Aorta (tissue), 5 donors: ENCODE measurements around the gene MS4A12. TPM values are rescaled to one million over a fixed set of nuclear protein-coding genes. Genes with fewer than 3 reads are reported as not detected.
A peak's percentile ranks its signal among the peaks of the same experiment; 100 is the strongest.

ENCODE experiments used
- ATAC-seq: fragments of 200-7000 bp; cut with Tn5 transposase; one replicate; pipeline ENCODE4 v1.9.1; 2022; ENCODE audit warnings: moderate library complexity; ENCODE audit not compliant: low FRiP score
- DNase-seq, 2 donors: peaks; one replicate each; pipeline ENCODE4 v3.0.0-alpha.2; 2020
- H3K27ac ChIP-seq, 2 donors: one replicate each; pipeline ENCODE4 v1.5.1; 2013; ENCODE audit warnings: low read length in 2 of 2, mild to moderate bottlenecking in 2 of 2, moderate library complexity in 2 of 2, control low read depth in 1 of 2, inconsistent platforms in 1 of 2, low read depth in 1 of 2
- H3K27me3 ChIP-seq, 2 donors: one replicate each; pipeline ENCODE4 v1.6.1; 2013; ENCODE audit warnings: control low read depth in 1 of 2, low read length in 1 of 2, mild to moderate bottlenecking in 1 of 2, moderate library complexity in 1 of 2; ENCODE audit not compliant: insufficient read depth in 2 of 2, control insufficient read depth in 1 of 2
- H3K36me3 ChIP-seq, 2 donors: one replicate each; pipeline ENCODE4 v1.6.1; 2013; ENCODE audit warnings: control low read depth in 1 of 2, low read length in 1 of 2, mild to moderate bottlenecking in 1 of 2; ENCODE audit not compliant: insufficient read depth in 2 of 2, control insufficient read depth in 1 of 2
- H3K4me1 ChIP-seq, 2 donors: one replicate each; pipeline ENCODE4 v1.6.1; 2013; ENCODE audit warnings: low read length in 2 of 2, control low read depth in 1 of 2, mild to moderate bottlenecking in 1 of 2, moderate library complexity in 1 of 2; ENCODE audit not compliant: insufficient read depth in 2 of 2, control insufficient read depth in 1 of 2
- H3K4me3 ChIP-seq, 2 donors: one replicate each; pipeline ENCODE4 v1.5.1; 2013; ENCODE audit warnings: low read length in 2 of 2, control low read depth in 1 of 2, mild to moderate bottlenecking in 1 of 2
- H3K9me3 ChIP-seq: one replicate; pipeline ENCODE4 v1.6.1; 2013; ENCODE audit warnings: mild to moderate bottlenecking, low read length; ENCODE audit not compliant: control insufficient read depth
- WGBS, 2 donors: extraction: QIAGEN DNeasy Blood & Tissue Kit; methylation state at CpG; one replicate each; pipeline ENCODE4 v1.1.7; 2013; 5-methylcytosine and 5-hydroxymethylcytosine counted together
- intact Hi-C, 2 donors: fragments of 100-400 bp; cut with DNase I; formaldehyde crosslinking; loops; one replicate each; pipeline versions ENCODE4 v1.14.2 to v1.15.0; 2022
- polyA plus RNA-seq, 2 donors: library from polyadenylated mRNA; stranded (reverse); fragments of 200-250 nt; gene quantifications; one replicate each; pipeline ENCODE4 v1.2.3, GENCODE V29; 2013
- total RNA-seq, 2 donors: library from RNA; stranded (reverse); fragmentation: NEBNext Ultra II Directional; extraction: Animal tissue kit (Norgen Biotek cat#: 25700); gene quantifications; one replicate each; pipeline ENCODE4 v1.2.1, GENCODE V29; 2021
- donor health status: healthy with polysubstance abuse.
- donor health status: Bipolar disorder and iron deficiency.
- donor health status: DM: no; HTN: no; CAD: no.
- donor health status: DM: no; HTN: no; CAD: no.
- donor health status: DM: yes; HTN: yes; CAD: no.

MS4A12 gene
- total and polyA plus RNA-seq, 4 donors, result 0.84 to 11.1 TPM; not detected in 2

DNA sequence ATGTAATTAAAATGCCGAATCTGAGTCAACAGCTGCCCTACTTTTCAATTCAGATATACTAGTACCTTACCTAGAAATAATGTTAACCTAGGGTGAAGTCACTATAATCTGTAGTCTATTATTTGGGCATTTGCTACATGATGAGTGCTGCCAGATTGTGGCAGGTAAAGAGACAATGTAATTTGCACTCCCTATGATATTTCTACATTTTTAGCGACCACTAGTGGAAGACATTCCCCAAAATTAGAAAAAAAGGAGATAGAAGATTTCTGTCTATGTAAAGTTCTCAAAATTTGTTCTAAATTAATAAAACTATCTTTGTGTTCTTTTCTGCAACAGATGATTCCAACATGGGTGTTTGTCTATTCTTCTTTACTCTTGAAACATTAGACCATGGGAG is 22.9 kb upstream of the MS4A12 start:
- H3K4me1 ChIP-seq, result no peaks in the 10 kb centered on the region
- 63 to 68% methylated on average over 2 of the region's 2 CpGs for WGBS, 2 donors
- H3K27ac ChIP-seq, result no peak overlapping the region
- DNase-seq (no peak), ATAC-seq (no peak)
- no peaks in the 10 kb centered on the region for H3K36me3 ChIP-seq
- H3K9me3 ChIP-seq, result no peaks in the 10 kb centered on the region
- H3K4me3 ChIP-seq, result no peak overlapping the region
- H3K27me3 ChIP-seq, result no peaks in the 10 kb centered on the region
- intact Hi-C loops, result no loop called here

DNA sequence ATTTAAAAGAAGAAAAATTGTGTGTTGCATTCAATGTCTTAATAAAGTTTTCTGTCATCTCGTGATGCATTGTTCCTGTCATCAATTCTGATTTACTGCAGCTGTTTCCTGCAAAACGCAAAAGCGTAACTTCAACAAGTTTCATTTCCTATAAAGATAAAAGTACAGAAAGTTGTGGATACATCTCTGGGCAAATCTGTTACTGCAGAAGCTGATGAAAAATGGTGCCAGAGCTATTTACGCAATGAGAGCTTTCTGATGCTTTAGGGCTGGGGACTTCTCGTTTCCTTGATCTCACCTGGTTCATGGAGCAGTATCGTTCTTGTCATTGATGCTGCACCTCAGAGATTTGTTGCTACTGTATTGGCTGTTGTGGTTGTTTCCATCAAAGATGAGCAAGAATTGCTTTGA is 15.5 kb upstream of the MS4A12 start:
- no peaks in the 10 kb centered on the region for H3K4me1 ChIP-seq
- H3K36me3 ChIP-seq, result no peaks in the 10 kb centered on the region
- no peaks in the 10 kb centered on the region for H3K27me3 ChIP-seq
- intact Hi-C loops, result no loop called here
- peaks cover 1% of the 10 kb centered on the region for H3K9me3 ChIP-seq
- no peak overlapping the region for H3K27ac ChIP-seq
- 51 to 53% methylated on average over 6 of the region's 6 CpGs for WGBS, 2 donors
- DNase-seq, result no peak
- no peak for ATAC-seq
- no peak overlapping the region for H3K4me3 ChIP-seq

DNA sequence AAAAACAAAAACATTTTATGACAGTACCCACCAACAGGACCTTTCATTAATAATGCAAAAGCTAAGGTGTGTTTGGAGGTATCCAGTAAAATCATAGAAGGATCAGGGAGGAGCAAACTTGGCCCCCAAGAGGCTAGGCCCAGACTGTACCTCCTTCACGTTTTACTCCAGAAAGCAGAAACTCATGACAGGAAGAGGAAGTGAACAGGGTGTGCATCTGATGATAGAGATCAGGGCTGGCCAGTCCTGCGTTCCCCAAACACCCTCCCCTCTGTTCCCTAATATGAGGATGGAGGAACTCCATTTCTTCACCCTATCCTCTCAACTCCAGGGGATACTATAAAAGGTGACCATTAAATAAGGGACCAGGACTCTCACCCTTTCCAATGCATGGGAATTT is 10.2 kb upstream of the MS4A12 start:
- no peak overlapping the region for H3K27ac ChIP-seq
- H3K9me3 ChIP-seq, result no peaks in the 10 kb centered on the region
- peak in 1 of 2 donors; percentile 47 for DNase-seq
- no peak overlapping the region for H3K4me3 ChIP-seq
- WGBS, 2 donors, result 59 to 60% methylated on average over 2 of the region's 2 CpGs
- intact Hi-C loops, result no loop called here
- no peaks in the 10 kb centered on the region for H3K27me3 ChIP-seq
- ATAC-seq, result no peak
- H3K36me3 ChIP-seq, result no peaks in the 10 kb centered on the region
- no peaks in the 10 kb centered on the region for H3K4me1 ChIP-seq

DNA sequence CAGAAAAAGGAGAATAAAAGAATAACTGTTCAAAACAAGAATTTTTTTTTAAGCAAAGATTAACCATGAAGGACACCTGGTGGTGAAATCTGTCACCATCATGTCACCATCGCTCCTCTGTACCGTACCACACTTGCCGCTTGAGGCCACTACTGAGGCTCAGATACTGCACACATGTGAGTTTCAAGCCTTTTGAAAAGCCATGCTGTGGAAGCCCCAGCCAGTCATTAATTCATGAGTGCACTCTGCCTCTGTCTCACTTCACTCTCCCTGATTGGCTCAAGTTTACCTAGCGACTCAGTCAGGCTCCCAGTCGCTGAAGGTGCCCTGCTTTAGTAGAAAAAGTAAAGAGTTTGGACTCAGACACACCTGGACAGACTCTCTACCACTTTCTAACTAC is 6.6 kb upstream of the MS4A12 start:
- intact Hi-C loops, result no loop called here
- ATAC-seq (no peak), DNase-seq (no peak)
- H3K27ac ChIP-seq, result no peak overlapping the region
- no peaks in the 10 kb centered on the region for H3K36me3 ChIP-seq
- H3K4me3 ChIP-seq, result no peak overlapping the region
- no peaks in the 10 kb centered on the region for H3K27me3 ChIP-seq
- no peaks in the 10 kb centered on the region for H3K4me1 ChIP-seq
- 61 to 67% methylated on average over 5 of the region's 5 CpGs for WGBS, 2 donors
- H3K9me3 ChIP-seq, result no peaks in the 10 kb centered on the region

DNA sequence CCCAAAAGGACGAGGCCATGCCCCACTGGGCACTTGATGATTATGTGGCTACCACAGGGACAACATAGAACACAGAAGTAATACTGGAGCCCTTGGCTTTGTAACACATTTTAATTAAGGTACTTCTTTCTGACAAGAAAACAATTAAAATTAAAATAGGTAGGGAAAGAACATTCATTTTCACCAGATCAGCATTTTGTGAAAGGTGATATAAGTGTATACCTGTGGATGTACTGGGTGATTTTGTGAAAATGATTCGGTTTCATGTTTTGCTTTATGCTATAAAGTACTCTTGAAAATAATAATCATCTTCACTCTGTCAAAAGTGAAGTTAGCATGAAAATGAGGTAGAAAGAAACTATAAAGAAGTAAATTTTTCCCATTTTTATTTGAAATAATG is 876 bp downstream of the MS4A12 start:
- Histone ChIP-seq H3K4me1 (no peaks in the 10 kb centered on the region), H3K4me3 (no peak overlapping the region), H3K27ac (no peak overlapping the region), H3K36me3 (no peaks in the 10 kb centered on the region), H3K9me3 (no peaks in the 10 kb centered on the region), H3K27me3 (no peaks in the 10 kb centered on the region)
- intact Hi-C loops, result no loop called here
- ATAC-seq (no peak), DNase-seq (no peak)
- 79 to 83% methylated on average over 2 of the region's 2 CpGs for WGBS, 2 donors

DNA sequence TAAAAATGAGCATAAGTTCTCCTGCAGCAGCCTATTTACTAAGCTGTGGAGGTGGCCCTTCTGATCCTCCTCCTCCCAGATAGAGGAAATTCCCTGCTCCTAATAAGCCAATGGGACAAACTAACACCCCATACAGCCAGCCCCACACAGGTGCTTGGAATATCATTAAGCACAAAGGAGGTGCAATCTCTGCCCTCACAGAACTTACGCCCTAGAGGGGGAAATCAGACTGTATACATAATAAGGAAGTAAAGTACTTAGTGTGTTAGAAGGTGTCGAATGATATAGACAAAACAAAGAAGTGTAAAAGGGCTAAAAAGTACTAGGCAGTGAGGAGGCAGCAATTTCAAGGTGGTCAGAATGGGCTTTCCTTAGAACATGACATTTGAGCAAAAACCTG is 5.8 kb downstream of the MS4A12 start:
- no peak for ATAC-seq
- no peaks in the 10 kb centered on the region for H3K27me3 ChIP-seq
- DNase-seq, result no peak
- H3K4me3 ChIP-seq, result no peak overlapping the region
- 79 to 83% methylated on average over 2 of the region's 2 CpGs for WGBS, 2 donors
- H3K27ac ChIP-seq, result no peak overlapping the region
- H3K4me1 ChIP-seq, result no peaks in the 10 kb centered on the region
- H3K9me3 ChIP-seq, result no peaks in the 10 kb centered on the region
- no peaks in the 10 kb centered on the region for H3K36me3 ChIP-seq
- intact Hi-C loops, result no loop called here

DNA sequence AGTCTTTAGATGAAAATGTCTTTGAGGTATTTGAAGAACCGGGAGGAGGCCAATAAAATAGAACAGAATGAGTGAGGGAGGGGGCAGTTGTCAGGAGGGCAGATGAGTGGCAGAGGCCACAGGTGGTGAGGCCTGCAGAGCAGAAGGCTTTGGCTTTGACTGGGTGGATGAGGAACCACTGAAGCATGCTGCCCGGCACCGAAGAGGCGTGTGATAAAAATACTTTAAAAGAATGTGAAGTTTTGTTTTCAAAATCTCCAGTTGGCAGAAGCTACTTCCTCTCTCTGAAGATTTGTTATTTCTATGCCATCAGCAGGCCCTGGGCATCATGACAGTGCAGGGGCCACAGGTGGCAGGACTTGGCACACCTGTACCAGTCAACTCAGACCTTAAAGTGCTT is 6.3 kb downstream of the MS4A12 start:
- DNase-seq (no peak), ATAC-seq (no peak)
- no peak overlapping the region for H3K27ac ChIP-seq
- 35 to 46% methylated on average over 4 of the region's 4 CpGs for WGBS, 2 donors
- H3K4me1 ChIP-seq, result no peaks in the 10 kb centered on the region
- no peak overlapping the region for H3K4me3 ChIP-seq
- H3K9me3 ChIP-seq, result no peaks in the 10 kb centered on the region
- intact Hi-C loops, result no loop called here
- no peaks in the 10 kb centered on the region for H3K27me3 ChIP-seq
- no peaks in the 10 kb centered on the region for H3K36me3 ChIP-seq

DNA sequence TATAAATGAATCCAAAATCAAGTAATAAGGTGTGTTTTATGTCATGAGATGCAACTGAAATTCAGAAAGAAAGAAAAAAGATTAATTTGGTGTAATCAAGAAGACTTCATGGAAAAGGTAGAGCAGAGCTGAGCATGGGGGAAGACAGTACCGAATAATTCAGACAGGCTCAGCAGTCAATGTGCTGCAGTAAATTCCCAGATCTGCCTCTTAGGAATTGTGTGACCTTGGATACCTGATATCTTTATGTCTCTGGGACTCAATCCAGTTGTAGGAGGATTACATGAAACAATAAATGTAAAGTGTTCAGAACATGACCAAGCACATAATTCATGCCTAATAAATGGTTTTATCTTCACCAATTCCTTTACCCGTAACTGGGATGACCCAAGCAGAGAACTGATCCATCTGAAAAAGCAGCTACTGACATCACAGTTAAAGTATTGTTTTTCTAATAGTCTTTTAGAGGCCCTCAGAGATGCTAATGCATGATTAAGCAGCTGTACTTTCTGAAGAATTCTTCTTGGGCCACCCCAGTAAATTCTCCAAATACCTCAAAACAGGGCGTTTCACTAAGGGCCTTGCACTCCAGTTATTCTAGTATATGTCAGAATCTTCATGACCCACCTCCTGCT is 7.8 kb downstream of the MS4A12 start:
- Histone ChIP-seq H3K27ac (no peak overlapping the region), H3K9me3 (no peaks in the 10 kb centered on the region), H3K36me3 (no peaks in the 10 kb centered on the region), H3K27me3 (no peaks in the 10 kb centered on the region), H3K4me3 (no peak overlapping the region), H3K4me1 (no peaks in the 10 kb centered on the region)
- intact Hi-C loops, result no loop called here
- 44% methylated on average over 3 of the region's 3 CpGs for WGBS, 2 donors
- DNase-seq (no peak), ATAC-seq (no peak)

DNA sequence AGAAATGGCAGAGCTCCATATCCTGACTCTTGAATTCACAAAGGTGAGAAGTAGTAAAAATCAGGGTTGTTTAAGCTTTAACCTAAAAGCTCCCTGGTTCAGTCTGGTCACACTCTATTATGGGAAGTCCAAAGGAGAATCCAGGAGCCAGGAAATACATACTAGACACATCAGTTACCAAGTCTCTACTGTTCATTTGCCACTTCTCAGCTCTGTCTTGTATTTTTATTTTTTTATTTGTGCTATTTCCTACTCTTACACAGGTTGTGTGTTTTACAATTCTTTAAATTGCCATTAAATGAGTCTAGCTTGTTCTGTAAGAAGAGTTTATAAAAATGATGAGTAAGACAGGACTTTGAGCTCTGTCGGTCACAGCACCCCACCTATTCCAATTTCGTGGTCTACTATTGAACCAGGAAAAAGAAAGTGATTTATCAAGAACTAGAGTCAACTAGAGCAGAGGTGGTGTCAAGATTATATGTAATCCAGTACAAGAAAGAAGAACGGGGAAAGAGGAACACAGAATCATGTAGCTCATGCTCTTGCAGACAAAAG is 9.7 kb downstream of the MS4A12 start:
- DNase-seq, result no peak
- Histone ChIP-seq H3K36me3 (no peaks in the 10 kb centered on the region), H3K9me3 (no peaks in the 10 kb centered on the region), H3K4me1 (no peaks in the 10 kb centered on the region), H3K27ac (no peak overlapping the region), H3K27me3 (no peaks in the 10 kb centered on the region), H3K4me3 (no peak overlapping the region)
- ATAC-seq, result no peak
- WGBS, 2 donors, result 71 to 72% methylated on average over 3 of the region's 3 CpGs
- intact Hi-C loops, result no loop called here
